Ovary (tissue), 3 donors: ENCODE measurements around the gene LRRD1.

Experiments
- CTCF ChIP-seq, 3 donors: fragments of 450-650 bp in 2 of 3; fragments of 200-600 bp in 1 of 3; IDR thresholded peaks; one replicate each; pipeline versions ENCODE4 v1.5.1 to v1.8.0; 2016 to 2022; ENCODE audit warnings: antibody characterized with exemption in 3 of 3, mild to moderate bottlenecking in 1 of 3
- EP300 ChIP-seq: sonication (generic); formaldehyde crosslinking; IDR thresholded peaks from one replicate; pipeline ENCODE4 v1.6.1; 2017; ENCODE audit warnings: antibody characterized with exemption
- POLR2A ChIP-seq: fragments of 450-650 bp; IDR thresholded peaks from one replicate; pipeline ENCODE4 v1.6.1; 2017; ENCODE audit warnings: antibody characterized with exemption, mild to moderate bottlenecking, moderate library complexity
- donor health status: DM: no; HTN: no; CAD: no.

- TF ChIP-seq CTCF (IDR thresholded peaks at IDR 0.05): no peak
- no peak for TF ChIP-seq POLR2A
- TF ChIP-seq EP300: no peak
Observed at GRCh38 chr7:92205987-92206386, 27.0 kb upstream of the LRRD1 start.
